Measurements from ENCODE around the gene TUBB2A.

GRCh38 chr6:3199382-3199781, 42.0 kb upstream of the TUBB2A start:
- no peak for TF ChIP-seq JUND (IDR thresholded peaks at IDR 0.05; ENCODE audit: low read depth, low read length)
- TF ChIP-seq ZNF24 (IDR thresholded peaks at IDR 0.05), result no peak
- TF ChIP-seq RAD21 (IDR thresholded peaks at IDR 0.05; ENCODE audit: insufficient read depth, low read depth, low read length), result no peak
- TF ChIP-seq CTCF (IDR thresholded peaks at IDR 0.05 in 2 of 3, conservative IDR thresholded peaks at IDR 0.05 in 1 of 3; ENCODE audit: control insufficient read depth in 2 of 3, extremely low read depth in 1 of 3, insufficient read depth in 1 of 3, low read depth in 3 of 3, low read length in 3 of 3), result no peak
- TF ChIP-seq SP1 (IDR thresholded peaks at IDR 0.05; ENCODE audit: low read depth, low read length), result no peak
- TF ChIP-seq, protein P1, sequence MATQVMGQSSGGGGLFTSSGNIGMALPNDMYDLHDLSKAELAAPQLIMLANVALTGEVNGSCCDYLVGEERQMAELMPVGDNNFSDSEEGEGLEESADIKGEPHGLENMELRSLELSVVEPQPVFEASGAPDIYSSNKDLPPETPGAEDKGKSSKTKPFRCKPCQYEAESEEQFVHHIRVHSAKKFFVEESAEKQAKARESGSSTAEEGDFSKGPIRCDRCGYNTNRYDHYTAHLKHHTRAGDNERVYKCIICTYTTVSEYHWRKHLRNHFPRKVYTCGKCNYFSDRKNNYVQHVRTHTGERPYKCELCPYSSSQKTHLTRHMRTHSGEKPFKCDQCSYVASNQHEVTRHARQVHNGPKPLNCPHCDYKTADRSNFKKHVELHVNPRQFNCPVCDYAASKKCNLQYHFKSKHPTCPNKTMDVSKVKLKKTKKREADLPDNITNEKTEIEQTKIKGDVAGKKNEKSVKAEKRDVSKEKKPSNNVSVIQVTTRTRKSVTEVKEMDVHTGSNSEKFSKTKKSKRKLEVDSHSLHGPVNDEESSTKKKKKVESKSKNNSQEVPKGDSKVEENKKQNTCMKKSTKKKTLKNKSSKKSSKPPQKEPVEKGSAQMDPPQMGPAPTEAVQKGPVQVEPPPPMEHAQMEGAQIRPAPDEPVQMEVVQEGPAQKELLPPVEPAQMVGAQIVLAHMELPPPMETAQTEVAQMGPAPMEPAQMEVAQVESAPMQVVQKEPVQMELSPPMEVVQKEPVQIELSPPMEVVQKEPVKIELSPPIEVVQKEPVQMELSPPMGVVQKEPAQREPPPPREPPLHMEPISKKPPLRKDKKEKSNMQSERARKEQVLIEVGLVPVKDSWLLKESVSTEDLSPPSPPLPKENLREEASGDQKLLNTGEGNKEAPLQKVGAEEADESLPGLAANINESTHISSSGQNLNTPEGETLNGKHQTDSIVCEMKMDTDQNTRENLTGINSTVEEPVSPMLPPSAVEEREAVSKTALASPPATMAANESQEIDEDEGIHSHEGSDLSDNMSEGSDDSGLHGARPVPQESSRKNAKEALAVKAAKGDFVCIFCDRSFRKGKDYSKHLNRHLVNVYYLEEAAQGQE (IDR thresholded peaks at IDR 0.05; ENCODE audit: low read depth, low read length), result no peak
- TF ChIP-seq RAD51 (IDR thresholded peaks at IDR 0.05), result no peak

All from GM12878 (cell line).